T1000 (cell line): ENCODE results near the gene CACNA2D3.
"Not testable (repeated sequence)": the region's sequence is repeated elsewhere in the genome, so short reads cannot be mapped to it uniquely, and the experiment has no call there.

Source experiments
- DNase-seq: peaks from one replicate; lab custom pipeline; 2025; ENCODE audit warnings: mixed read lengths; lab: John Stamatoyannopoulos, UW

The CACNA2D3 gene

GRCh38 chr3:54122324-54123002, at the start of gene CACNA2D3:
Gene CACNA2D3, plus strand, starts transcription at chr3:54122552.
- no peak for DNase-seq

GRCh38 chr3:54073386-54073785, 49.0 kb upstream of the CACNA2D3 start:
- DNase-seq, result no peak

- no peak for DNase-seq
Measured at GRCh38 chr3:54079314-54079713, 43.0 kb upstream of the CACNA2D3 start.

GRCh38 chr3:54079730-54080325, 42.5 kb upstream of the CACNA2D3 start:
- DNase-seq, result no peak

- no peak for DNase-seq
Measured at GRCh38 chr3:54083921-54084320, 38.4 kb upstream of the CACNA2D3 start.

- no peak for DNase-seq
Measured at GRCh38 chr3:54085936-54086335, 36.4 kb upstream of the CACNA2D3 start.

- DNase-seq, result no peak
Measured at GRCh38 chr3:54086652-54087405, 35.5 kb upstream of the CACNA2D3 start.

- no peak for DNase-seq
Measured at GRCh38 chr3:54087581-54088410, 34.6 kb upstream of the CACNA2D3 start.

GRCh38 chr3:54093491-54094248, 28.7 kb upstream of the CACNA2D3 start:
- DNase-seq, result no peak

- no peak for DNase-seq
Measured at GRCh38 chr3:54094926-54095325, 27.4 kb upstream of the CACNA2D3 start.

GRCh38 chr3:54099381-54099780, 23.0 kb upstream of the CACNA2D3 start:
- no peak for DNase-seq

- DNase-seq, result no peak
Measured at GRCh38 chr3:54104084-54104483, 18.3 kb upstream of the CACNA2D3 start.

GRCh38 chr3:54116129-54116528, 6.2 kb upstream of the CACNA2D3 start:
- not testable (repeated sequence) for DNase-seq

- no peak for DNase-seq
Measured at GRCh38 chr3:54120657-54121413, 1.5 kb upstream of the CACNA2D3 start.

- DNase-seq, result no peak
Measured at GRCh38 chr3:54121414-54122323, 683 bp upstream of the CACNA2D3 start.

GRCh38 chr3:54123003-54123775, 837 bp downstream of the CACNA2D3 start:
- no peak for DNase-seq

GRCh38 chr3:54123776-54124196, 1.4 kb downstream of the CACNA2D3 start:
- no peak for DNase-seq

GRCh38 chr3:54125300-54125699, 2.9 kb downstream of the CACNA2D3 start:
- DNase-seq, result no peak

- DNase-seq, result no peak
Measured at GRCh38 chr3:54126551-54126950, 4.2 kb downstream of the CACNA2D3 start.
